Measurements from ENCODE around the gene CDIPT. TPM values are rescaled to one million over a fixed set of nuclear protein-coding genes. Genes with fewer than 3 reads are reported as not detected.
A peak's percentile ranks its signal among the peaks of the same experiment; 100 is the strongest.

Gene CDIPT
- total and polyA plus RNA-seq, 2 of the 13 experiments (the other 11 are each of a cell fraction or from before 2014, with no cell fraction given), result 54.9 to 97.5 TPM

GRCh38 chr16:29899516-29900101 lies 36.6 kb upstream of the CDIPT start, which contains the start of gene SEZ6L2 (continued):
- peak; percentile 25 for TF ChIP-seq ZNF407 (CRISPR knock-in tag; IDR thresholded peaks at IDR 0.05; ENCODE audit: not compliant biosample characterization)
- TF ChIP-seq ZNF235 (CRISPR knock-in tag; IDR thresholded peaks at IDR 0.05; ENCODE audit: borderline replicate concordance), result no peak; the same call in 1 of the 2 replicates
- peak; percentile 35; the same call in 1 of the 2 replicates for TF ChIP-seq ZNF281 (CRISPR knock-in tag; IDR thresholded peaks at IDR 0.05; ENCODE audit: borderline replicate concordance)
- no peak for TF ChIP-seq CC2D1A (CRISPR knock-in tag; IDR thresholded peaks at IDR 0.05)
- TF ChIP-seq SSRP1 (CRISPR knock-in tag; IDR thresholded peaks at IDR 0.05), result no peak
- no peak; the same call in 1 of the 2 replicates for TF ChIP-seq BATF2 (CRISPR knock-in tag; IDR thresholded peaks at IDR 0.05)
- TF ChIP-seq ZBTB21 (CRISPR knock-in tag; IDR thresholded peaks at IDR 0.05), result no peak
- TF ChIP-seq ZNF563 (CRISPR knock-in tag; IDR thresholded peaks at IDR 0.05), result no peak
- TF ChIP-seq ZNF562 (CRISPR knock-in tag; IDR thresholded peaks at IDR 0.05; ENCODE audit: borderline replicate concordance), result peak; percentile 31; the same call in 1 of the 2 replicates
- TF ChIP-seq PITX1 (CRISPR knock-in tag; IDR thresholded peaks at IDR 0.05), result peak; percentile 82; the same call in 1 of the 2 replicates
- no peak for TF ChIP-seq ZNF878 (CRISPR knock-in tag; IDR thresholded peaks at IDR 0.05)
- 0 out of 2 replicates have a peak, but pooled peaks have one; percentile 42 for TF ChIP-seq HNF4G (IDR thresholded peaks at IDR 0.05; ENCODE audit: borderline replicate concordance, low read depth, low read length)
- TF ChIP-seq HNF4G (CRISPR knock-in tag; IDR thresholded peaks at IDR 0.05; ENCODE audit: borderline replicate concordance, low read depth), result peak; percentile 65; the same call in 1 of the 2 replicates
- TF ChIP-seq HDAC6 (IDR thresholded peaks at IDR 0.05; ENCODE audit: low read depth, low read length), result no peak
- no peak for TF ChIP-seq CSRNP1 (CRISPR knock-in tag; IDR thresholded peaks at IDR 0.05)
- TF ChIP-seq ZNF274 (CRISPR knock-in tag; IDR thresholded peaks at IDR 0.05), result 0 out of 2 replicates have a peak, but pooled peaks have one; percentile 20
